ENCODE data around the gene ZFPM1.
"Not testable (repeated sequence)": the region's sequence is repeated elsewhere in the genome, so short reads cannot be mapped to it uniquely, and the experiment has no call there.

- not testable (repeated sequence) for TF ChIP-seq CTCF, POLR2A (IDR thresholded peaks at IDR 0.05)
Observed at GRCh38 chr16:88517208-88517774, 64.2 kb downstream of the ZFPM1 start.
